ENCODE measurements around the gene FBXW12.
"Not testable (repeated sequence)": the region's sequence is repeated elsewhere in the genome, so short reads cannot be mapped to it uniquely, and the experiment has no call there.

Gene FBXW12, protein sequence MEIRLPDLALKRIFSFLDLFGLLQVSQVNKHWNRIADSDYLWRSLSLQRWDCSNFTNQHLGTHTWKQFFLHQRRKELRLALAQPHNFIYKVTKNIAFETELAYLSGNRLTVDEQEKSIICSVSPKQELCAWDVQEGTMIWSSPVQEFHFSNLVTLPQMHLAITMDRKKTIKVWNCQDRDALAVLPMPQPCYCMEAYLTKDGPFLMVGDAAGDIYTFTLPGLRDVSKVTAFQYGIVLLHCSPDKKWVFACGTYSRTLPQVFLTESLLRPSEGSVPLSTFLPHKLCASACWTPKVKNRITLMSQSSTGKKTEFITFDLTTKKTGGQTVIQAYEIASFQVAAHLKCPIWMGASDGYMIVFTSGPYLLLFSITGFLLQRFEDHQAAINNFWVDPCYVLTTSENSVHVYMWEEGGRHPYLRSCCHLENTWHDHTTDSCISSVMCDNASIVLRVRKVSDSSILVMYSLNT

DNA sequence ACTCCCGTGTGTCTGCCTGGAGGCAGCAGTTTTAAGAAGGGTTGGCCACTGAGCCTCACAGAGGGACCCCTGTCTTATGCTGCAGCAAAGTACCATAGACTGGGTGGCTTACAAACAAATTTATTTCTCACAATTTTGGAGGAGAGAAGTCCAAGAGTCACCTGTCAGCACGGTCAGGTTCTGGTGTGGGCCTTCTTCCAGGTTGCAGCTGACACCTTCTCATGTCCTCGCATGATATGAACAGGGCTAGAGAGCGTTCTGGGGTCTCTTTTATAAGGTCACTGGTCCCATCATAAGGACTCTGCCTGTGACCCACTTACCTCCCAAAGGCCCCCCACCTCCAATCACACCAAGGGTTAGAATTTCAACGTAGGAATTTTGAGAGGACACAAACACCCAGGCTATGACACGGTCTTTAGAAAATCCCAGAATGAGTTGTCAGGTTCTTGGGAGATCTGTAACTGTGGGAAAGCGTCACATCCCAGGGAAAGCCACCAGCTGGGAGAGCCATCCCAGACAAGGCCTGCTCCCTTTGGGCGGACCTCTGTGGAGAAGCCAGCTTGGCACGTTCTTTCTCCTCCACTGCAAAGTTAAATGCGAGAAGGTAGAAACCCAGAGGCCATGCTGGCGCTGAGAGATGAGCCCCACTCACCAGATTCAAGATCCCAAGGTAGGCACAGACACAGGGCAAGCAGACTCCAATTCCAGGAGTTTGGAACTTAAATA, at the start of gene FBXW12:
TSS of gene FBXW12 (plus strand) at position 569 of the 726 bp plus-strand sequence. CDS start 549 bp downstream, outside the sequence.
- DNase-seq, result no peak

DNA sequence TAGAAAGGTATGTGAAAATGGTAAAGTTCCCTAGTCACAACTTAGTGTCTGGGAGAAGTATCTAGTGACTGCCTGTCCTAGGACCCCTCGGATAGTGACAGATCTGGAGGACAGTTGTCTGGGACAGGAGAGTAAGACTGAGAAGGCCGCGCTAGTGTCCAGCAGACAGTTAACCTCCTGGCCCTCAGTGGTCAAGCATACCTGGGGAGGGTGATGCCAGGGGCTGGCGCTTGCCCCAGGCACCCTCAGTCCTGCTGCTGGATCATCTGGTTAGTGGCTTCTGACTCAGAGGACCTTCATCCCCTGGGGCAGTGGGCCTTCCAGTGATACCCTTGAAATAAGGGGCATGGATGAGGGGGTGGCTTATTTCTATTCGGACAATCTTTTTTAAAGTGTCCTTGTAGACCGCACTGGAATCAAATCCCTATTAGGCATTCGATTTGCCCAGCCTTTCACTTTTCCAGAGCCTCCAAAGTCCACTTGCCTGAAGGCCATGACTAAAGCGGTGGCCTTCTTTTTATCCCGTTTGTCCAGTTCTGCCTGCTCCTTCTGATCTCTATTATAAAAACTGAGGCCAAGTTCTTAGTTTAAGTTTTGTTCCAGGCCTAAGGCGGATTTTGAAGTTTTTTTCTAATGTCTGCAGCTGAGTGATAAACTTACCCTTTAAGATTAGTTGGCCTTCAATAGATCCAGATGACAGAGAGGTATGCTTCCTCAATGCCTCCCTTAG, 40.1 kb upstream of the FBXW12 start:
- not testable (repeated sequence) for DNase-seq

DNA sequence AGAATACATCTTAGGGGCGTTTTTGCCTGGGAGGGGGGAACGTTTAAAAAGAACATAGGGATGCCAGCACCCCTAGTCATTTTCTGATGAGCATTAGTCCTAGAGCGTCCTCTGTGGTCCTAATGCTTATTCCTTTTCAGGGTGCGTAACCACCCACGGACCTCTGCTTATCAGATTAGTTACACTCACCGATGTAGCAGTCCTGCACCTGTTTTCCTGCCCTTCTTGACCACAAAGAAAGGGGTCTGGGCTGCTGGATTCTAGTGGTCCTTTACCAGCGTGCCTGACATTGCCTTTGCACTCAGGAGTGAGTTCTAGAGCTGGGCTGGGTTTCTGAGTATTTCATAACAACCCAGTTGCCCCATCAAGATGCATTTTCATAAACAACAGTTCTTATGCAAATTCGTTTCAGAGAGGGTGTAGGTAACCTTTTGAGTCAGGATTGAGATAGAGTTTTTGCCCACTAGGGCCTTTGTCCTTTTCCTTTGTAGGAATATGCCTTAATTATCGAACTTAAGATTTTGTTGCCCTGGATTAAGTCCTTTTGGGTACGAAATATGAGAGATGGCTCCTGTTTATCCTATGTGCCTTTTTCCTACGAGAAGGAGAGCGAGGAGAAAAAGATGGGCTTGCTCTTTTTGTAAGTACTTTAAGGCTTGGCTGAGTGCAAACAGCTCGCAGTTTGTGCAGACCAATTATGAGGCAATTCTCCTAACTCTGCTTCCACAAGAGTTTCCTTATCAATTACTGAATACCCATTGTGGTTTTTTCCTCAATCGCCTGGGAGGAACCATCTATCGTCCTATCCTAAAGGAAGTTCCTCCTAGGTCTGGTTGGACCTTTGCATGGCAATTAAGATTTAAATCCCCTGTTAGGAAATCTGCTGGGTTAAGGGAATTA, 38.4 kb upstream of the FBXW12 start, which contains the start of gene SPINK8:
TSS of gene SPINK8 (minus strand) at position 316 of the 900 bp plus-strand sequence. CDS start 5,320 bp downstream, outside the sequence.
- DNase-seq, result not testable (repeated sequence)

DNA sequence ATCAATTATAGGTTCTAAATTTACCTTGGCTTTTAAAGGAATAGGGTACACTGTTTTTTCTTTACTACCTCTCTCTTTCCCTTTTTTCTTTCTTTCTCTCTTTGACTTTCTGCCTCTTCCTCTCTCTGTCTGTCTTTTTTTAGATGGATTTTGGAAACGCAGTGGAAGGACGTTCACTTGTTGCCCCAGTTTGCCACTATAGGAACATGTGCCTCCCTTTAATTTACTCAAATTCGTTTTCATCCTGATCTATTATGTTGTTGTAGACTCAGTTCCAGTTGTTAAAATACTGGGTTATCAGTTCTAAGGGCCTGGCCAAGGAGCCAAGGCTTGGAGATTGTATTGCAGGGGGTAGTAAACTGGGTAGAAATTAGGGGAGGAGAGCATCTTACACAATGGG, 37.4 kb upstream of the FBXW12 start:
- no peak for DNase-seq

DNA sequence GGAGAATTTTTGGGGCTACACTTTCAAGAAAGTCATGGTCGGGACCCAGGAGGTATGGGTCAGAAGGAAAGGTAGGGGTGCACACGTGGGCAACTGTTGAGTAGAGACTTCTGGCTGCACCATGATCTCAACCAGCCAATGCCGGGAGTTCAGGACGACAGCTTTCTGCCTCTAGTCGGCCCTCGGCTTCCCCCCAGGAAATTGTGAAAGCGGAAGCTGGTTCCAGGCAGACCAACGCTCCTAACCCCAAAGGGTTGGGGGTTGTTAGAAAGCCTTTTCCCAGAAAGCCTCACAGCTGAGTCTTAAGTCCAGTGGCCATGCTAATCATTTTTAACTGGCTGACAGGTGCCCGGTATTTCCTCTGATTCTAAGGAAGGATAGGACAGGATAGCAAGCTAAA, 36.7 kb upstream of the FBXW12 start:
- DNase-seq, result not testable (repeated sequence)

DNA sequence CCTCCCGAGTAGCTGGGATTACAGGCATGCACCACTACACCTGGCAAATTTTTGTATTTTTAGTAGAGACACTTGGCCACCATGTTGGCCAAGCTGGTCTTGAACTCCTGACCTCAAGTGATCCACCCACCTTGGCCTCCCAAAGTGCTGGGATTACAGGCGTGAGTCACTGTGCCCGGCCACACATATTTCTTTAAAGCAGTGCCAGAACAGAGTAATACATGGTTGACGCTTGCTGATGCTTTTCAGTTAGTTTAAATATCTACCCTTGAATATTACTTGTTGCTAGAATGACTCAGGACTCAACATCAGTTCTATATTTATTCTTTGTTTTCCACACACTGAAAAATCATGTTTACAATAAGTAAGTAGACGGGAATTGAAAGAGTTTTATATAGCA, 34.5 kb upstream of the FBXW12 start:
- DNase-seq, result not testable (repeated sequence)

DNA sequence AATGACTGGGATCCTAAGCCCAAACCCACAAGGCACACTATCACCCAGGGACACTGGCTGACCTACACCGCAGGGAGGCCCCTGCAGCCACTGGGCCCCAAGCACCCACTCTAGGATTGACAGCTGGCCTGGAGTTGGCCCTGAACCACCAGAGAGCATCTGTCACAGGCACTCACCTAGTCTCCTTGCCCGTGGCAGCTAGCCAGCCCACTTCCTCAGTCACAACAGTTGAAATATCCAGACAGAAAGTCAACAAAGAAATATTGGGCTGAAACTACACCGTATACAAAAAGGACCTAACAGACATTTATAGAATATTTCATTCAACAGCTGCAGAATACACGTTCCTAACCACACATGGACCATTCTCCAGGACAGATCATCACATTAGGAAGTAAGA, 33.4 kb upstream of the FBXW12 start:
- DNase-seq, result no peak

DNA sequence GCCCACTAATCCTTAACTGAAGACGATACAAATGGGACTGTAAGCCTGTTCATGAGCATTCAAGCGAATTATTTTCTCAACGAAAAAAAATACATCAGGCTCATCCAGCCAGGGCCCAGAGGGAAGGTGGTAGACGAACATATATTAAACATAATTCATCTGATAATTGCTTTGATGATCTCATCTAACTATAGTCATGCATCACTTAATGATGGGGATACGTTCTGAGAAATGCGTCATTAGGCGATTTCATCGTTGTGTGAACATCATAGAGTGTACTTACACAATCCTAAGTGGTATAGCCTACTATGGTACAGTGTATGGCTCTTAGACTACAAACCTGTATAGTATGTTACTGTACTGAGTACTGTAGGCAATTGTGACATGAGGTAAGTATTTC, 28.6 kb upstream of the FBXW12 start:
- no peak for DNase-seq

DNA sequence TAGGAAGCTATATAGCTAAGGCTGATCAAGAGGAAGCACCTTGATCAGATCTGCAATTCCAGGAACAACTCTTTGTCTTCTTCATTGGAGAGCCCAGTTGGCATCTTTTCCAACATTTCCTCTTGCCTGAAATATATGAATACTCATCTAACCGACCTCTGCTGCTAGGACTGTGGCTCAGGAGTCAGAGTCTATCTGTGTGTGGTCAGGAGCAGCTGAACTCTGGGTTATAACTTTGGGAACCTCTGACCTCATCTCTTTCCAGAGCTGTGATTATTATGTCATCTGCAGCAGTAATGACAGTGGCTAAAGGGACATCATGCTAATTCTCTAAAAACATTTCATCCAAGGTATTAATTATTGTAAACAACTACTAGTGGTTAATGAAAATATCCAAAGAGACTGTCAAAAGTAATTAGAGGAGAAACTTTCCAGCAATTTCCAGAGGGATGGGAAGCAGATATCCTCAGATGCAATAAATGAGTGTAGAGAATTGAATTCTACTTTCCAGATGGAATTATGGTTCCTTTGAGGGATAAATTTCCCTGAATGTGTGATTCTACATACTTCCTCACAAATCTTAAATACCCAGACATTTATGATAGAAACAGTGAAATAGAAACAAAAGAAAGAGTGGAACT, 27.0 kb upstream of the FBXW12 start:
- no peak for DNase-seq

DNA sequence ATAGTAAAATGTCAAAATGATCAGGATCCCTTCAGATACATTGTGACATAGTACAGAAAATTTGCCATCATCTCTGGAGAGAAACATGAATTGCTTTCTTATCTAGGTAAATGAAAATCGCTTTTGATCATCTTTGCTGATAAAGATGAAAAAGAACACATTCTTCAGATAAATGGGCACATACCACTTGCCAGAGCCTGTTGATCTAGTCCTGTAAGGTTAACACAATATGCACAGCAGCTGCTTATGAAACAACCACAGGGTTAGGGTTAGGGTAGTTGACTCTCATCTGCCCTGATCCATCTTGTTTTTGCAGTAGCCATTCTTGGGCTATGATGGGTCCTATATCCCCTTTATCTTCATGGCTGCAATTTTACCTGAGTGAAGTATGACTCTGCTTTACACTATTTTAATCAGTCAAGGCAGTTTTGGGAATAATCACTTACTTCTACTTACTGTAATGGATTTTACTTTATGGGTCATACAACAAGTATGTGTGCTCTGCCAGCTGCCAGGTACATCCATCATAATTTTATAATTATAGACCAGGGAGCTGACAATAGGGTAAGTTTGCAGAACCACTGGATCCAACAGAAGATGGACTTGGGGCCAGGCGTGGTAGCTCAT, 26.0 kb upstream of the FBXW12 start:
- DNase-seq, result no peak

DNA sequence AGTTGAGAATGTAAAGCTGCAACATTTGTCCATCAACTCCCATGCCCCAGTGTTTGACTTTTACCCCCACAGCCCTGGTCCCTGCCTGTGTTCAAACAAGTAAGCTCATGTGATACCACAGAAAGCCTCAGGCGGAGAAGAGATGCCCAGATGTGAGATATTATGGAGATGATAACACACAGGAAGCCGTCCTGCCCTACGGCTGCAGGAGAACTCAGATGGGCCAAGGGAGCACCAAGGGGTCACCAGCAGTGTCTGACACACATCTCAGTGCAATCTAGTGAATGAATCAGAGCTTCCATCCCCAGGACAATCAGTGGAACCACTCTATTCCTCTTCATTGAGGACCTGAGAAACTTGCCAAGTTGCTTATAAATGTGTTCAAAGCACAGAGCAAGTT, 24.5 kb upstream of the FBXW12 start:
- DNase-seq, result no peak

DNA sequence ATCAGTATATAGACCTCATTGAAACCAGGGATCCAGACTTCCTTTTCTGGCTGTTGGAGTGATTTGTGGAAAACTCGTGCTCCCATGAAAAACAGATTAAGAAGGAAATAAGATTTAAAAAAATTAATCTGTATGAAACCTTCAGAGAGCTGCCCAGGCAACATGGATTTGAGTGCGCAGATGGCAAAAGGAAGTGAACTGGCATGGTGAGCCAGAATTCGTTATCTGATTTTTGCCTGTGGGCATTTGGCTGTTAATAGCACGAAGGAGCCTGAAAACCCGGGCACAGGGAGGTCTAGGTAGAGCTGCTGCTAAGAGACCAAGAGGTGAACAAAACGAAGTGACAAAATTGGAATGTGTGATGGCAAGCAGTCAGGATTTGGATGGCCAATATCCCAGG, 19.5 kb upstream of the FBXW12 start:
- DNase-seq, result no peak

DNA sequence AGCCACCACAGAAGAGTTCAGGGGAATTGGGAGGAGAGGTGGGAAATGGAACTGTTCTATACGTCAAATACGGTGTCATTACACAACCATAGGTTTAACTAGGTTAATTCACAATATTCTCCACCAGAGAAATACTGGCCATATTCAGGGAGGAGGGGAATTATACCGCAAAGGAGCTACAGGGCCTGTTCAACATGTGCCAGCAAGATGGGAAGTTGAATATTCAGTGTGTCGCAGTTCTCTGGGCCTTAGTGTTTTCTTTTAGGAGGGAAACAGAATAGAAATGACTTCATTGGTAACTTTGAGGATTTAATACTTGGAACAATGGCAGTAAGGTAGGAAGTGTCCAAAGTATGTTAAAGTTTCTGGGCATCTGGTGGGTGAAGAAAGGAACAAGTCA, 18.0 kb upstream of the FBXW12 start:
- no peak for DNase-seq

DNA sequence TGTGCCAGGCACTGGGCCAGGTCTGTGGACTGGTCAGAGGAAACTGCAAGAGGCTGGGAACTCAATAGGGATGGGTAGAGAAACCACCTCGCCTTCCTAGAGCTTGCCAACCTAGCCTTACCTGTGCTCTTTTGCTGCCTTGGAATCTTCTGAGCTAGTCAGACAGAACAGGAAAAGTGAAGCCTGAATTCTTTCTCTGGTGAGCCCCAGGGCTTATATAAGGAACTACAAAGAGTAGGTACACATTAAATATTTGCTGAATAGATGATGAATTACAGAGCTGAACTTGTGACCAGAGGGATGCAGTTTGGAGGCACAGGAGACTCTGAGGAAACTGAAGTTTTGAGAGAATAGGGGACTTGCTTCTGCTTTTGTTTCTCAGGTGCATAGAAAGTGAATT, 15.6 kb upstream of the FBXW12 start:
- no peak for DNase-seq

DNA sequence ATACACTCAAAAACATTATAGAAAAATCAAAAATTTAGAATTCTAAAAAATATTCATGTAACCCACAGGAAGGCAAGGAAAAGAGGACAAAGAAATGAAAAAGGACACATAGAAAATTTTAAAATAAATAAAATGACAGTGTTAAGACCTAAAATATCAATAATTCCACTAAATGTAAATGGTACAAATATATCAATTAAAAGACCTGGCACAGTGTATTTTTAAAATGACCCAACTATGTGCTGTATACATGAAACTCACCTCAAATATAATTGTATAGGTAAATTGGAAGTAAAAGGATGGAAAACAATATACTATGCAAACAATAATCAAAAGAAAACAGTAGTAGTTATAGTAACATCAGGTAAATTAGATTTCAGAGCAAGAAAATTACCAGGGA, 10.1 kb upstream of the FBXW12 start:
- no peak for DNase-seq

DNA sequence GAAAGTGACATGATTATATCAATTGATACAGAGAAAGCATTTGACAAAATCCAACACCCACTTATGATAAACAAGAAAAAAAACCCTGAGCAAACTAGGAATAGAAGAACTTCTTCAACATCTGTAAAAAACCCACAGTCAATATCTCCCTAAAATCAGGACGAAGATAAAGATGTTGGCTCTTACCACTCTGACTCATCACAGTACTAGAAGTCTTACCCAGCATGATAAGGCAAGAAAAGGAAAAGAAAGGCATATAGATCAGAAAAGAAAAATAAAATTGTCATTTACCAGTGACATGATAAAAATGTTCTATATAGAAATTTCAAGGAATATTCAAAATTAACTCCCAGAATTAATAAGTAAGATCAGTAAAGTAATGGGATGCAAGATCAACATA, 7.2 kb upstream of the FBXW12 start:
- no peak for DNase-seq

DNA sequence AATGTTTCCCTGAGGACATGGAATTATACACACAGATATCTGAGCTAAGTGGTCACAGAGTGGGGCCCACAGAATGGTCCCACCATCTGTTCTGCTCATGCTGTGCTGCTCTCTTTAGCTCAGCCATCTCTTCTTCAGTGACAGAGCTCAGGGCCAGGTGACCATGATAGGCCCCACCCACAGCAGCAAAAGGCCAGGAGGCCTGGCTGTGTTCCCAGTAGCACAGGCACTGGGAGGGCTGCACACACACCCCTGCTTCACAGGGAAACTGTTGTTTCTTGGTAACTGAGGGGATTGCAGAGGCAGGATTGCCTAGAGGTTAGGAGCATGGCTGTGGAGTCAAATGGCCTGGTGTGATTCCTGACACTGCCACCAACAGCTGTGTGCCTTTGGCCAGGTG, 4.8 kb upstream of the FBXW12 start:
- no peak for DNase-seq

DNA sequence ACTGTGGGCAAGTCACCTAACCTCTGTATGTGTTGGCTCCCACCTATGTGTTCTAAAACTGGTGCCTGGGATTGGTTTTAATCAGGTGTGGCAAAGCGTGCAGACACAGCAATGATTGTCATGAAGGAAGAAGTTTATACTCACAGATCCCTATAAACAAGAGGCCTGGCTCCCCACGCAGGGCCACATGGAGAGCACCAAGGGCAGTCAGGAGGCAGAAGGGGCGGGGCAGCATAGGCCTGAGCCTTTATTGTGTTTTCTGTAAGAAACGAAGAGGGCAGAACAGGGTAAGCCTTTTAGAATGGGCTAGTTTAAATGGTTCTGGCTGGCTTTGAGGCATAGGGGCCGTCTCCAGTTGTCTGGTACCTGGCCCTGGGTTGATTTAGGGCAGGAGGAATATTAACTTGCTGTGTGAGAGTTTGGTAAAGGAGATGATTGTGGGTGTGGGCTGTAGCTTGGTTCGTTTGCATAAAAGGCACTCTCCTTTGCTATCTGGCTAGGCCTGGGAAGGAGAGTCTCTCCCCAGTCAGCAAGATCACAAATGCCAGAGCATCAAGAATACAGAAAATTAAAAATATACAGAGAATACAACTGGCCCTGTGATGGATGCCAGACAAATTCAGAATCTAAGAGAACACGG, 2.2 kb upstream of the FBXW12 start:
- no peak for DNase-seq

DNA sequence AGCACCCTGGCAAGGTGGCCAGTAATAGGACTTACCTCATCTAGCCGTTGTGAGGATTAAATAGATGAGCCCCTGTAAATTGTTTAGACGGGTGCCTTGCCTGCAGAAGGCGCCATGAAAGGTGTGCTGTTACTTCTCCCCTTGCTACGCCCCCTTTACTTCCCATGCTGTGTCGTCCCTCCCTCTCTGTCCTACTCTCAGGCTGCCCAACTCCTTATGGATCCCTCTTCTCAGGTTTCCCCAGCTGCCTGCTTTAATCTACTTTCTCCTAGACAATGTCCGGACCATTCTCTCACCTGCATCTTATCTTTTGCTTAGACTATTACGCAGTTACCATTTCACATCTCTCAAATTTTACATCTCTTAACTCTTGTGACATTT, 1.7 kb upstream of the FBXW12 start:
- no peak for DNase-seq

DNA sequence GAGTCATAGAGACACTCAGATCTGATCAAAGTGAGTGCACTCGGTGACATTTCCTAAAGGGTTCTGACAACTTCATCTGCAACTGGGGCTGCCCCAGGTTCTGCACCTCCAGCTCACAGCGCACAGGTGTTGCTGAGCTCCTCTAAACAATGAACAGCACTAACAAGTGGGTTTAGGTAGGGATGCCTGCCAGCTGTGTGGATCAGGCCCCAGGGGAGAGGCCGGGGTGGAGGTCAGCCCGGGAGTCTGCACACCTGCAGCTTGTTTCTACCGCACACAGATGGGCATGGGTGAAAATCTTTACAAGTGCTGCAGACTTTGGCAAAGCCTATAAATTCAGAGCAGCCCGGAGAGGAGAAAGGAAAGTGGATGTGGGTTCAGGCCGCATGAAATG, 355 bp downstream of the FBXW12 start:
- no peak for DNase-seq
